GM23338 (cell line): Measurements from ENCODE around the gene SRMS.

Experiments
- CREB1 ChIP-seq: fragments of 250-450 bp; sonication (Bioruptor Pico); IDR thresholded peaks from 2 replicates; pipeline ENCODE4 v1.5.0; 2020; ENCODE audit warnings: low read depth, mild to moderate bottlenecking, moderate library complexity
- TF ChIP-seq, protein P1 (sequence below), 2 experiments: fragments of 200-600 bp in 1 of 2; sonication (generic) in 1 of 2; conservative IDR thresholded peaks; 2 replicates each; pipeline versions ENCODE4 v1.5.1 to v1.6.1; 2016 to 2017; ENCODE audit warnings: antibody characterized with exemption in 2 of 2, low read depth in 2 of 2, mild to moderate bottlenecking in 2 of 2, moderate library complexity in 1 of 2

DNA sequence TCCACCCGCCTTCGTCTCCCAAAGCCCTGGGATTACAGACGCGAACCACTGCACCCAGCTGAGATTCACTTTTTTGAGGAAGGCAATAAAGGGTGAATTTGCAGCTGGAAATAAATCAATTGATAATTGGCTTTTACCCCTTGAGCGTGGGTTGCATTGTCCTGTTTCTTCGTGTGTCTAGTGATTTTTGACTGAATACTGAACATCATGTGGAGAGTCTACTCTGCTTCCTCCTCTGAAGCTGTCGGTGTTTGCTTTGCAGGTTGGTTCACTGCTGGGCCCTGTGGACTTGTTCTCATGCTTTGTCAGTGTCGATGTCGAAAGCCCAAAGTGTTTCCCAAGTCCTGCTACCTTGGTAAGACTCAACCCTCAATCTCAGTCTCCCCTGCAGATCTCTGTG lies 42.9 kb downstream of the SRMS start:
- TF ChIP-seq, protein P1, sequence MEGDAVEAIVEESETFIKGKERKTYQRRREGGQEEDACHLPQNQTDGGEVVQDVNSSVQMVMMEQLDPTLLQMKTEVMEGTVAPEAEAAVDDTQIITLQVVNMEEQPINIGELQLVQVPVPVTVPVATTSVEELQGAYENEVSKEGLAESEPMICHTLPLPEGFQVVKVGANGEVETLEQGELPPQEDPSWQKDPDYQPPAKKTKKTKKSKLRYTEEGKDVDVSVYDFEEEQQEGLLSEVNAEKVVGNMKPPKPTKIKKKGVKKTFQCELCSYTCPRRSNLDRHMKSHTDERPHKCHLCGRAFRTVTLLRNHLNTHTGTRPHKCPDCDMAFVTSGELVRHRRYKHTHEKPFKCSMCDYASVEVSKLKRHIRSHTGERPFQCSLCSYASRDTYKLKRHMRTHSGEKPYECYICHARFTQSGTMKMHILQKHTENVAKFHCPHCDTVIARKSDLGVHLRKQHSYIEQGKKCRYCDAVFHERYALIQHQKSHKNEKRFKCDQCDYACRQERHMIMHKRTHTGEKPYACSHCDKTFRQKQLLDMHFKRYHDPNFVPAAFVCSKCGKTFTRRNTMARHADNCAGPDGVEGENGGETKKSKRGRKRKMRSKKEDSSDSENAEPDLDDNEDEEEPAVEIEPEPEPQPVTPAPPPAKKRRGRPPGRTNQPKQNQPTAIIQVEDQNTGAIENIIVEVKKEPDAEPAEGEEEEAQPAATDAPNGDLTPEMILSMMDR (conservative IDR thresholded peaks at IDR 0.05; ENCODE audit: low read depth in 2 of 2), result no peak
- TF ChIP-seq CREB1 (CRISPR knock-in tag), result no peak
